ENCODE measurements around the gene AHRR. TPM values are rescaled to one million over a fixed set of nuclear protein-coding genes. Genes with fewer than 3 reads are reported as not detected.

AHRR gene
- total RNA-seq, 2 donors from 2014 or later, result 1.9 to 17.7 TPM

DNA sequence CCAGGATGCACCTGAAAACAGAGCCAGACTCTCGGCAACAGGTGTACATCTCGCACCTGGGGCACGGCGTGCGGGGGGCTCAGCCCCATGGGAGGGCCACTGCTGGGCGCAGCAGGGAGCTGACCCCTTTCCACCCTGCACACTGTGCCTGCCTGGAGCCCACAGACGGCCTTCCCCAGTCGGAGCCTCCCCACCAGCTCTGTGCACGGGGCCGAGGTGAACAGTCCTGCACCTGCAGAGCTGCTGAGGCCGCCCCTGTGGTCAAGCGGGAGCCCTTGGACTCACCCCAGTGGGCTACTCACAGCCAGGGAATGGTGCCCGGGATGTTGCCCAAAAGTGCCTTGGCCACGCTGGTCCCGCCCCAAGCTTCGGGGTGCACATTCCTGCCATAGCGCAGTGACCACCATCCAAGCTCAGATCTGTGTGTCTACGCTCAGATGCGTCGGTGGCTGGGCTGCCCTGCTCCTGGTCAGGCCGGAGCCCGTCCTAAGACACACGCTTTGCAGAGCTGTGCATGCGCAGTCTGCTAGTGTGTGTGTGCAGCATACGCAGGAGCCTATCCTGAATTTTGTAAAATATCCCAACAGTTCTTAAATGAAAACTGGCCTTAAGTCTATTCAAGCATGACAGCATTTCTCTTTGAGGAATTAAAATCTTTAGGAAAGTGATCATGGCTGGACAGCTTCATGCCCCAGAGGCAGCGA, 113.1 kb downstream of the AHRR start:
- WGBS, result 87% methylated on average over 22 of the region's 26 CpGs
- Histone ChIP-seq H3K27me3 (replicated peaks; ENCODE audit: insufficient read depth) (no peaks in the 10 kb centered on the region), H3K27ac (no peak overlapping the region), H3K9me3 (no peaks in the 10 kb centered on the region), H3K4me3 (no peak overlapping the region), H3K36me3 (no peaks in the 10 kb centered on the region), H3K4me1 (replicated peaks) (no peaks in the 10 kb centered on the region)
- no peak for DNase-seq (ENCODE audit: low spot score)
- no peak for TF ChIP-seq POLR2A (IDR thresholded peaks at IDR 0.05)
- intact Hi-C loops (cut with DNase I), result no loop called here

DNA sequence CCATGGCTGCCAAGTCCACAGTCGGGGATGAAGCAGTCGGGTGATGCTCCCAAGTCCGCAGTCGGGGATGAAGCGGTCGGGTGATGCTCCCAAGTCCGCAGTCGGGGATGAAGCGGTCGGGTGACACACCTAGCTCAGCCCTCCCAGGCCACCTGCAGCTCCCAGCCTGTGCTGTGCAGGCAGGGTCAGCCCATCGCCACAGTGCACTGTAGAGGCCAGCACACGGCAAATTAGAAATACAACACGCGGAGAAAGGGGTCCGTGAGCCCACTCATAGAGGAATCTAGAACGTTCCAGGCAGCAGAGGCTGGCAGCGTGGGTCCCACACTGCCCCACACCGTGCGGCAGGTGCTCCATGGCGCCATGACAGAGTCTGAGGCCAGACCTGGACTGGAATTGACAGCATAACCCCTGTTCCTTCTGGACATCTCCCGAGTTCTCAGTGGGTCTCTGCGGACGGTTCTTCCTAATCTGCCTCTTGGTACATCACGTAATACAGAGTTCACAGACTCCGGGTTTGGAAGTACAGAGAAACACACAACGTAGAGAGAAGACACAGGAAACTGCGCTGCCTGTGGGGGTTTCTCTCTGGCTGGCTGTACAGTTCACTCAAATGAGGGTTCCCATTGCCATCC, 113.8 kb downstream of the AHRR start:
- DNase-seq (ENCODE audit: low spot score), result no peak
- no peak for TF ChIP-seq POLR2AphosphoS5 (IDR thresholded peaks at IDR 0.05)
- no peak for TF ChIP-seq POLR2A (IDR thresholded peaks at IDR 0.05)
- TF ChIP-seq CTCF (IDR thresholded peaks at IDR 0.05), result no peak
- Histone ChIP-seq H3K36me3 (no peaks in the 10 kb centered on the region), H3K9me3 (no peaks in the 10 kb centered on the region), H3K27ac (no peak overlapping the region), H3K27me3 (replicated peaks; ENCODE audit: insufficient read depth) (no peaks in the 10 kb centered on the region), H3K4me1 (replicated peaks) (no peaks in the 10 kb centered on the region), H3K4me3 (no peak overlapping the region)
- intact Hi-C loops (cut with DNase I), result no loop called here
- WGBS, result 86% methylated on average over 27 of the region's 27 CpGs

GRCh38 chr5:435961-436640, 114.6 kb downstream of the AHRR start:
- no peaks in the 10 kb centered on the region for H3K27me3 ChIP-seq (replicated peaks; ENCODE audit: insufficient read depth)
- 74% methylated on average over 16 of the region's 18 CpGs for WGBS
- H3K4me1 ChIP-seq (replicated peaks), result no peaks in the 10 kb centered on the region

DNA sequence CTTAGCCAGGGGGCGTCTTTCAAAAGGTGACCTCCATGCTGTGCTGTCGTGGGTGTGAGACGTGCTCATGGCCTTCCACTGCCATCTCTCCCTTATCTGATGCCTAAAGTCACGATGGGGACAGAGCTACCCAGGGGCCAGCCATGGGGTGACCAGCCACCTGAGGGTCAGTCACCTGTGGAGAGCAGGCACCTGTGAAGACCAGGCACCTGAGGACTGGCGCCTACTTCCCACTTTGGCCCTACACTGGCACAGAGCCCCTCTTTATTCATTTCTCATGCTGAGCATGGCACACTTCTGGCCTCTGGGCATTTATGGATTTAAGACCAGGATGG, 115.1 kb downstream of the AHRR start:
- DNase-seq (ENCODE audit: low spot score), result no peak

More at GRCh38 chr5:435961-436640, 114.6 kb downstream of the AHRR start:
- Histone ChIP-seq H3K4me3 (no peak overlapping the region), H3K9me3 (no peaks in the 10 kb centered on the region), H3K27ac (no peak overlapping the region), H3K36me3 (no peaks in the 10 kb centered on the region)
- intact Hi-C loops (cut with DNase I), result no loop called here
- no peak for DNase-seq (ENCODE audit: low spot score)
- TF ChIP-seq CTCF (IDR thresholded peaks at IDR 0.05) (no peak), POLR2AphosphoS5 (IDR thresholded peaks at IDR 0.05) (no peak), POLR2A (IDR thresholded peaks at IDR 0.05) (no peak)

More for the DNA sequence above, 115.1 kb downstream of the AHRR start:
- no peaks in the 10 kb centered on the region for H3K36me3 ChIP-seq
- H3K9me3 ChIP-seq, result no peaks in the 10 kb centered on the region
- WGBS, result 86% methylated on average over 3 of the region's 5 CpGs
- H3K27me3 ChIP-seq (replicated peaks; ENCODE audit: insufficient read depth), result no peaks in the 10 kb centered on the region
- intact Hi-C loops (cut with DNase I), result no loop called here
- TF ChIP-seq CTCF (IDR thresholded peaks at IDR 0.05) (no peak), POLR2AphosphoS5 (IDR thresholded peaks at IDR 0.05) (no peak), POLR2A (IDR thresholded peaks at IDR 0.05) (no peak)
- no peak overlapping the region for H3K4me3 ChIP-seq
- H3K4me1 ChIP-seq (replicated peaks), result no peaks in the 10 kb centered on the region
- no peak overlapping the region for H3K27ac ChIP-seq
